Loucy (cell line): ENCODE results near the gene KCNH1.
A peak's percentile ranks its signal among the peaks of the same experiment; 100 is the strongest.
"Not testable (repeated sequence)": the region's sequence is repeated elsewhere in the genome, so short reads cannot be mapped to it uniquely, and the experiment has no call there.

Experiments
- H2AFZ ChIP-seq: fragments of 200-600 bp; sonication (generic); 2 replicates; pipeline ENCODE4 v1.6.0; 2016; ENCODE audit warnings: antibody characterized with exemption, mild to moderate bottlenecking, low read length, moderate library complexity
- H3F3A ChIP-seq: fragments of 200-600 bp; 2 replicates; pipeline ENCODE4 v1.6.0; 2016; ENCODE audit warnings: antibody characterized with exemption, low read depth, mild to moderate bottlenecking
- H3K27me3 ChIP-seq: fragments of 200-600 bp; sonication (generic); 2 replicates; pipeline ENCODE4 v1.6.1; 2014; ENCODE audit warnings: low read length, mild to moderate bottlenecking; ENCODE audit not compliant: insufficient read depth, poor library complexity, severe bottlenecking
- H3K36me3 ChIP-seq: fragments of 200-600 bp; sonication (generic); 2 replicates; pipeline ENCODE4 v1.6.1; 2016; ENCODE audit warnings: low read length; ENCODE audit not compliant: insufficient read depth
- H3K4me1 ChIP-seq: fragments of 200-600 bp; sonication (generic); 2 replicates; pipeline ENCODE4 v1.5.1; 2014; ENCODE audit warnings: low read length, mild to moderate bottlenecking; ENCODE audit not compliant: insufficient read depth, poor library complexity, severe bottlenecking
- H3K4me2 ChIP-seq: fragments of 200-600 bp; sonication (generic); 2 replicates; pipeline ENCODE4 v1.6.0; 2014; ENCODE audit warnings: antibody characterized with exemption, low read length, low read depth, mild to moderate bottlenecking; ENCODE audit not compliant: poor library complexity, severe bottlenecking
- H3K4me3 ChIP-seq: fragments of 200-600 bp; sonication (generic); 2 replicates; pipeline ENCODE4 v1.5.1; 2014; ENCODE audit warnings: low read length, mild to moderate bottlenecking, mixed read lengths; ENCODE audit not compliant: poor library complexity, severe bottlenecking
- H3K79me2 ChIP-seq: fragments of 200-600 bp; sonication (generic); 2 replicates; pipeline ENCODE4 v1.6.1; 2014; ENCODE audit warnings: low read length; ENCODE audit not compliant: insufficient read depth
- H3K9ac ChIP-seq: fragments of 200-600 bp; sonication (generic); 2 replicates; pipeline ENCODE4 v1.6.0; 2014; ENCODE audit warnings: mild to moderate bottlenecking, low read depth, low read length, moderate library complexity; ENCODE audit not compliant: poor library complexity, severe bottlenecking
- H3K9me2 ChIP-seq: fragments of 200-600 bp; sonication (generic); replicated peaks from 2 replicates; pipeline ENCODE4 v1.6.1; 2016; ENCODE audit warnings: low read depth, low read length, mixed read lengths
- H3K9me3 ChIP-seq: fragments of 200-600 bp; sonication (generic); 2 replicates; pipeline ENCODE4 v1.6.1; 2014; ENCODE audit warnings: mild to moderate bottlenecking, antibody characterized with exemption, low read length, low read depth; ENCODE audit not compliant: insufficient read depth
- H4K20me1 ChIP-seq: fragments of 200-600 bp; sonication (generic); 2 replicates; pipeline ENCODE4 v1.6.0; 2014; ENCODE audit warnings: antibody characterized with exemption, low read length, mild to moderate bottlenecking; ENCODE audit not compliant: insufficient read depth, poor library complexity, severe bottlenecking
- CTCF ChIP-seq: fragments of 200-600 bp; sonication (generic); conservative IDR thresholded peaks from 2 replicates; pipeline ENCODE4 v1.5.1; 2014; ENCODE audit warnings: mild to moderate bottlenecking, antibody characterized with exemption, low read length
- EZH2phosphoT487 ChIP-seq: fragments of 200-600 bp; IDR thresholded peaks from 2 replicates; pipeline ENCODE4 v1.6.1; 2018; ENCODE audit warnings: antibody characterized with exemption, mild to moderate bottlenecking, moderate library complexity, borderline replicate concordance

KCNH1 gene

GRCh38 chr1:210663730-210664573, 470.0 kb downstream of the KCNH1 start:
- Histone ChIP-seq H3K36me3 (no peaks in the 10 kb centered on the region), H3K27me3 (no peaks in the 10 kb centered on the region), H3K4me1 (peaks cover 8% of the 10 kb centered on the region), H4K20me1 (no peaks in the 10 kb centered on the region), H3K9ac (no peak overlapping the region), H3K4me2 (no peak overlapping the region), H3K9me3 (no peaks in the 10 kb centered on the region), H3K9me2 (no peaks in the 10 kb centered on the region), H3F3A (no peaks in the 10 kb centered on the region), H3K79me2 (no peaks in the 10 kb centered on the region), H3K4me3 (no peak overlapping the region), H2AFZ (0 out of 2 replicates have a peak overlapping the region, but pooled peaks have one; percentile 2)
- TF ChIP-seq CTCF (no peak), EZH2phosphoT487 (no peak)

DNA sequence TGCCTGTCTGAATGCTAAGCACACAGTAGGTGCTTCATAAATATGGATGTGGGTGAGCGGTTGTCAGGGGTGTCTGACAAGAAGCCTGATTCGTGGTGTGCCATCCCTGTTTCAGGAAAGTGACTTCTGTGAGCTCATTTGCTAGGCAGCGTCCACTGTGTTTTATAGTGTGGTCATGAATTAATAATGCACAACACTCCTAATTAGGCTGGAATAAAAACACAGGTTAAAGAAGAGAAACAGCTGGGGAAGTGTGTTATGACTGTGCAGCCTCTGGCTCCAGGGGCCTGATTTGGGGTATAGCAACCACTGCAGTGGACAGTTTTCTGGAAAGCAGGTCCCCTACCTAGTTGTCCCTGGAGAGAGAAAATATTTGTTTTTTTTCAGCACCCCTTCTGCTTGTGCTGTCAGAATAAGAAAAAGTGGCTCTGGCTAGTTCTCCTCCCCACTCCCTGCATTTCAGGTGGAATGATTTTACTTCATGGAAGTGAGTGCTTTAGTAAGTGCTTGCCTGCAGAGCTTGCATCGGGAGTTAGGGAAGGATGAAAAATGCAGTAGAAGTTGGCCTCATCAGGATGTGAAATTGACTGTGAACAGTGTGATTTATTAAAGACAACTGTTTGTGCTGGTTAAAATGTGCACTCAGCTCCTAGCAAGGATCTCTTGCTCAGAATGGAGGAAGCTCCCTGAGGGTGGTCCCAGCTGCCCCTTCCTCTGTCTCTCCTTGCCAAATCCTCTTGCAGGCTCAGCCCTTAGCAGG, 471.5 kb downstream of the KCNH1 start:
- Histone ChIP-seq H3K4me3 (no peak overlapping the region), H3K4me1 (peaks cover 8% of the 10 kb centered on the region), H3K79me2 (no peaks in the 10 kb centered on the region), H3K9me3 (no peaks in the 10 kb centered on the region), H4K20me1 (no peaks in the 10 kb centered on the region), H3F3A (no peaks in the 10 kb centered on the region), H2AFZ (no peak overlapping the region), H3K4me2 (no peak overlapping the region), H3K36me3 (no peaks in the 10 kb centered on the region), H3K9me2 (no peaks in the 10 kb centered on the region), H3K27me3 (no peaks in the 10 kb centered on the region), H3K9ac (no peak overlapping the region)
- TF ChIP-seq CTCF (no peak), EZH2phosphoT487 (no peak)

- H3K9me2 ChIP-seq, H3K27me3 ChIP-seq, H4K20me1 ChIP-seq, H3K4me2 ChIP-seq, H3K36me3 ChIP-seq, H3K9me3 ChIP-seq, H2AFZ ChIP-seq, H3K4me1 ChIP-seq, H3K9ac ChIP-seq, H3K4me3 ChIP-seq, H3F3A ChIP-seq, H3K79me2 ChIP-seq: not testable (repeated sequence)
Measured at GRCh38 chr1:210661520-210661919, 472.4 kb downstream of the KCNH1 start.
